ENCODE measurements around the gene PDE4D. TPM values are rescaled to one million over a fixed set of nuclear protein-coding genes. Genes with fewer than 3 reads are reported as not detected.

The PDE4D gene
- total RNA-seq, 4 donors from 2014 or later, result 6.0 to 36.2 (median 10.0) TPM

GRCh38 chr5:59152701-59153245 lies 740.8 kb downstream of the PDE4D start:
- H3K36me3 ChIP-seq, result no peaks in the 10 kb centered on the region
- DNase-seq, result no peak
- 68 to 78% methylated on average over 2 of the region's 2 CpGs for WGBS, 2 donors
- intact Hi-C loops (cut with DNase I), result no loop called here
- no peaks in the 10 kb centered on the region for H3K27me3 ChIP-seq
- no peak overlapping the region for H3K4me3 ChIP-seq
- no peak overlapping the region for H3K27ac ChIP-seq
- H3K9me3 ChIP-seq, result no peaks in the 10 kb centered on the region
- no peak for TF ChIP-seq CTCF (IDR thresholded peaks at IDR 0.05)
- no peak for TF ChIP-seq POLR2A (IDR thresholded peaks at IDR 0.05)
- peaks cover 0 to 2% (median 0%) of the 10 kb centered on the region in 3 donors for H3K4me1 ChIP-seq

GRCh38 chr5:59151162-59151889 lies 742.2 kb downstream of the PDE4D start:
- intact Hi-C loops (cut with DNase I), result no loop called here
- DNase-seq, result no peak
- H3K36me3 ChIP-seq, result no peaks in the 10 kb centered on the region
- no peaks in the 10 kb centered on the region for H3K4me1 ChIP-seq
- no peak overlapping the region for H3K4me3 ChIP-seq
- no peaks in the 10 kb centered on the region for H3K9me3 ChIP-seq
- no peak for TF ChIP-seq POLR2A (IDR thresholded peaks at IDR 0.05)
- no peak for TF ChIP-seq CTCF (IDR thresholded peaks at IDR 0.05)
- no peaks in the 10 kb centered on the region for H3K27me3 ChIP-seq
- H3K27ac ChIP-seq, result no peak overlapping the region
- WGBS, 2 donors, result 68 to 73% methylated on average over 3 of the region's 3 CpGs

GRCh38 chr5:59149827-59150226 lies 743.7 kb downstream of the PDE4D start:
- H3K4me3 ChIP-seq, result no peak overlapping the region
- no peak overlapping the region for H3K27ac ChIP-seq
- TF ChIP-seq CTCF (IDR thresholded peaks at IDR 0.05) (no peak), POLR2A (IDR thresholded peaks at IDR 0.05) (no peak)
- no peaks in the 10 kb centered on the region for H3K36me3 ChIP-seq
- WGBS, 2 donors, result 75 to 78% methylated on average over 1 of the region's 1 CpG
- intact Hi-C loops (cut with DNase I), result no loop called here
- H3K9me3 ChIP-seq, result no peaks in the 10 kb centered on the region
- no peak for DNase-seq
- no peaks in the 10 kb centered on the region for H3K4me1 ChIP-seq
- H3K27me3 ChIP-seq, result no peaks in the 10 kb centered on the region

- Histone ChIP-seq H3K27ac (no peak overlapping the region), H3K27me3 (no peaks in the 10 kb centered on the region), H3K4me1 (no peaks in the 10 kb centered on the region), H3K4me3 (no peak overlapping the region), H3K36me3 (no peaks in the 10 kb centered on the region), H3K9me3 (no peaks in the 10 kb centered on the region)
- 94 to 95% methylated on average over 4 of the region's 4 CpGs for WGBS, 2 donors
- no peak for DNase-seq
- TF ChIP-seq POLR2A (IDR thresholded peaks at IDR 0.05) (no peak), CTCF (IDR thresholded peaks at IDR 0.05) (no peak)
- intact Hi-C loops (cut with DNase I), result no loop called here
These were observed 744.3 kb downstream of the PDE4D start for GRCh38 chr5:59149271-59149670.

- Histone ChIP-seq H3K36me3 (no peaks in the 10 kb centered on the region), H3K27ac (no peak overlapping the region), H3K27me3 (no peaks in the 10 kb centered on the region), H3K4me1 (no peaks in the 10 kb centered on the region), H3K4me3 (no peak overlapping the region), H3K9me3 (no peaks in the 10 kb centered on the region)
- intact Hi-C loops (cut with DNase I), result no loop called here
- TF ChIP-seq CTCF (IDR thresholded peaks at IDR 0.05), result no peak
- no peak for TF ChIP-seq POLR2A (IDR thresholded peaks at IDR 0.05)
- no peak for DNase-seq
- 93 to 94% methylated on average over 3 of the region's 3 CpGs for WGBS, 2 donors
These were observed 746.8 kb downstream of the PDE4D start for GRCh38 chr5:59146729-59147128.

All from esophagus squamous epithelium (tissue), 5 donors.